Upper lobe of left lung (tissue), 4 donors: ENCODE results near the gene FASTK.

Experiments used
- CTCF ChIP-seq, 6 experiments: fragments of 450-650 bp in 4 of 6; fragments of 200-600 bp in 2 of 6; sonication (generic) in 2 of 6; IDR thresholded peaks; one replicate each; pipeline ENCODE4 v1.5.1; 2016 to 2019; ENCODE audit warnings: antibody characterized with exemption in 6 of 6
- EP300 ChIP-seq, 4 donors: sonication (generic); formaldehyde crosslinking; IDR thresholded peaks; one replicate each; pipeline ENCODE4 v1.5.1; 2017; ENCODE audit warnings: antibody characterized with exemption in 4 of 4, control low read depth in 2 of 4
- POLR2A ChIP-seq, 4 donors: fragments of 450-650 bp; IDR thresholded peaks; one replicate each; pipeline ENCODE4 v1.5.1; 2016 to 2017; ENCODE audit warnings: antibody characterized with exemption in 4 of 4, mild to moderate bottlenecking in 2 of 4
- POLR2AphosphoS5 ChIP-seq, 2 donors: sonication (generic); formaldehyde crosslinking; IDR thresholded peaks; one replicate each; pipeline ENCODE4 v1.5.1; 2017; ENCODE audit warnings: antibody characterized with exemption in 2 of 2

- no peak for TF ChIP-seq CTCF (IDR thresholded peaks at IDR 0.05)
- no peak for TF ChIP-seq POLR2A (IDR thresholded peaks at IDR 0.05)
- TF ChIP-seq EP300 (IDR thresholded peaks at IDR 0.05): no peak
- no peak for TF ChIP-seq POLR2AphosphoS5 (IDR thresholded peaks at IDR 0.05)
Measured at GRCh38 chr7:151107882-151108281, 27.3 kb upstream of the FASTK start.
